C4-2B (cell line): ENCODE results near the gene OSBPL6.

Experiments used
- CTCF ChIP-seq: fragments of 450-650 bp; conservative IDR thresholded peaks from 2 replicates; pipeline ENCODE4 v1.5.1; 2017; ENCODE audit warnings: mild to moderate bottlenecking
- ZFX ChIP-seq: fragments of 450-650 bp; IDR thresholded peaks from 2 replicates; pipeline ENCODE4 v1.6.1; 2017

GRCh38 chr2:178279636-178280035, 85.3 kb downstream of the OSBPL6 start:
- TF ChIP-seq CTCF: no peak
- no peak for TF ChIP-seq ZFX
